ENCODE results near the gene EME1.
"Not testable (repeated sequence)": the region's sequence is repeated elsewhere in the genome, so short reads cannot be mapped to it uniquely, and the experiment has no call there.

Gene EME1

GRCh38 chr17:50396261-50397110 is 23.5 kb downstream of the EME1 start:
- DNase-seq, result peak; percentile 2 to 25

GRCh38 chr17:50397111-50397918 is 24.3 kb downstream of the EME1 start, which contains the start of gene LRRC59:
Gene LRRC59 (minus strand): TSS chr17:50397523. CDS start chr17:50397317, 206 bp downstream.
- peak; percentile 90 to 95 for DNase-seq

- DNase-seq, result no peak
These were observed 24.9 kb downstream of the EME1 start for GRCh38 chr17:50397919-50398285.

GRCh38 chr17:50398672-50399071 is 25.6 kb downstream of the EME1 start:
- not testable (repeated sequence) for DNase-seq

GRCh38 chr17:50399591-50399990 is 26.6 kb downstream of the EME1 start:
- not testable (repeated sequence) for DNase-seq

- DNase-seq, result not testable (repeated sequence)
These were observed 32.3 kb downstream of the EME1 start for GRCh38 chr17:50405351-50405750.

- no peak for DNase-seq
These were observed 33.5 kb downstream of the EME1 start for GRCh38 chr17:50406578-50406977.

GRCh38 chr17:50407921-50408320 is 34.9 kb downstream of the EME1 start:
- no peak for DNase-seq

GRCh38 chr17:50412188-50412732 is 39.2 kb downstream of the EME1 start:
- no peak for DNase-seq

GRCh38 chr17:50414808-50415207 is 41.8 kb downstream of the EME1 start:
- DNase-seq, result no peak

- DNase-seq, result not testable (repeated sequence)
These were observed 46.5 kb downstream of the EME1 start for GRCh38 chr17:50419577-50419976.

GRCh38 chr17:50420419-50421112 is 47.5 kb downstream of the EME1 start:
- DNase-seq, result no peak

- DNase-seq, result peak in 1 of 2 donors; percentile 27
These were observed 48.5 kb downstream of the EME1 start for GRCh38 chr17:50421308-50422051.

GRCh38 chr17:50422738-50423137 is 49.7 kb downstream of the EME1 start:
- DNase-seq, result no peak

- no peak for DNase-seq
These were observed 50.6 kb downstream of the EME1 start for GRCh38 chr17:50423553-50424159.

- DNase-seq, result no peak
These were observed 51.4 kb downstream of the EME1 start for GRCh38 chr17:50424246-50424995.

GRCh38 chr17:50424996-50425681 is 52.1 kb downstream of the EME1 start:
- DNase-seq, result no peak

GRCh38 chr17:50425682-50426471 is 52.8 kb downstream of the EME1 start, which contains the start of gene ACSF2:
Gene ACSF2 (plus strand): TSS chr17:50426218. CDS start chr17:50426262, 44 bp downstream.
- DNase-seq, result peak; percentile 59 to 79

- DNase-seq, result no peak
These were observed 53.4 kb downstream of the EME1 start for GRCh38 chr17:50426472-50426782.
